GM19372 (cell line): ENCODE results near the gene PITX2.

ENCODE experiments used
- ATAC-seq: cut with Tn5 transposase; IDR thresholded peaks from one replicate; pipeline ENCODE4 v1.9.1; 2021; ENCODE audit warnings: mild to moderate bottlenecking, low read depth, moderate library complexity; ENCODE audit not compliant: unreplicated experiment

Gene PITX2

GRCh38 chr4:110636680-110637407, 14.0 kb upstream of the PITX2 start:
- no peak for ATAC-seq

GRCh38 chr4:110636171-110636679, 13.3 kb upstream of the PITX2 start:
- no peak for ATAC-seq

DNA sequence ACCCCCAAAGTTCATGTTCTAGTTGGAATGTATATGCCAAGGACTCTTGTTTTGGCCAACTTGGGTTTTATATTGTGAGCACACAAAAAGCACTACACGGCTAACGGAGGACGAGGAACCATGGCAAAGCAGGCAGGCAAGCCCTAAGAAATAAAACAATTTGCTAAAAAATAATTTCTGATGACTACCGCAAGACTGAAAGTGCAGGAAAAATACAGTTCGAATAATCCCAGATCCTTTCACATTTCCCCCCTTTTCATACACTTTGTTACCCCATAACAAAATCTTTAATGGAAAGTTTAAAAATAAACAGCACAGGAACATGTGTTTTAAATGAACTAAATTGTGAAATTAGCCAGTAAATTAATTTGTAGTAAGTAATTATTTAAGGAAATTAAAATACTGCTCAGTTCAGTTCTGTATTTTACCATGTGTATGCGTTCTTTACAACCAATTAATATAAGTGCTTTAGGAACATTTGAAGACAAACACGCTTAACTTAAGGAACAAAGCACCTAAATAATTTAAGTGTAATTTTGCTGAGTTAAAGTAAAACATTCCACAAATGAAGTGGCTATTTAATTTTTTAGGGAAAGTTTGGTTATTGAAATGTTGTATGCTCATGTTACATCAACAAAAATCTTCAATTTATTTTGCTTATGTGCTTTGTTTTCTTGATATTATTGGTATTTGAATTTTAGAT, 12.4 kb upstream of the PITX2 start:
- ATAC-seq, result no peak

DNA sequence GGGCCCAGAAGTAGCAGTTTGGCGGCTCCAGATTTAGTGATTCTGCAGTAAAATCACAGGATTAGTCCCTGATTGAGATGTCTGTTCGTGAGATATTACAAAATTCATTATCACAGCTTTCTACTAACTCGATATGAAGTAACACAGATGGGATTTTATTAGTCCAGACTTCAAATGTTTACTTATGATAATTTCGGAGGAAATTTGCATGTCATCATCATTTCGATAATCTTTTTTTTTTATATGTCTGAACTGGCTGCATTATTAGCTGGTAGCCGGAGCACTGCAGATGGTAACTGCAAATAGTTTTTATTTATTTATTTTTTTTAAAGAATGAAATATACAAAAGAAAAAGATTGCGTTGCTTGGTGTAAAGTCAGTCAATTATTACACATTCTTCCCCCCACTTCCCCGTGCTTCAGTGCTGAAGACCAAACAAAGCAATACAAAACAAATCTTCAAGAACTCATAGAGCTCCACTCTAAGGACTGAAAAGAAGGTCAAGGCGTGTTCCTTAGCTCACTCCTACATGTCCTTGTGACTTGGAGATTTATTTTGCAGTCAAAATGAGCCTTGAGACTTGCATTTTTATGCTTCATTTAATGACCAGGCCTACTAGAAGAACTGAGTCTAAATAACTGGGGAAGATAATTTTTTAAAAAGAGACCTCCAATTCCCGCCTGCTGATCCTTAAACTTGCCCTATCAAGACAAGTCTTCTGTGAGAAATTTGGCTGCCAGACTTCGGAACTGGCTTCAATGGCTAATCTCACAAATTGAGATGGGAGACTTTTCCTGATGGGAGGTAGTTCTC, 11.7 kb upstream of the PITX2 start:
- ATAC-seq, result no peak

- ATAC-seq, result no peak
These were observed 10.8 kb upstream of the PITX2 start for GRCh38 chr4:110633358-110634341.

GRCh38 chr4:110632506-110633357, 9.9 kb upstream of the PITX2 start:
- no peak for ATAC-seq

DNA sequence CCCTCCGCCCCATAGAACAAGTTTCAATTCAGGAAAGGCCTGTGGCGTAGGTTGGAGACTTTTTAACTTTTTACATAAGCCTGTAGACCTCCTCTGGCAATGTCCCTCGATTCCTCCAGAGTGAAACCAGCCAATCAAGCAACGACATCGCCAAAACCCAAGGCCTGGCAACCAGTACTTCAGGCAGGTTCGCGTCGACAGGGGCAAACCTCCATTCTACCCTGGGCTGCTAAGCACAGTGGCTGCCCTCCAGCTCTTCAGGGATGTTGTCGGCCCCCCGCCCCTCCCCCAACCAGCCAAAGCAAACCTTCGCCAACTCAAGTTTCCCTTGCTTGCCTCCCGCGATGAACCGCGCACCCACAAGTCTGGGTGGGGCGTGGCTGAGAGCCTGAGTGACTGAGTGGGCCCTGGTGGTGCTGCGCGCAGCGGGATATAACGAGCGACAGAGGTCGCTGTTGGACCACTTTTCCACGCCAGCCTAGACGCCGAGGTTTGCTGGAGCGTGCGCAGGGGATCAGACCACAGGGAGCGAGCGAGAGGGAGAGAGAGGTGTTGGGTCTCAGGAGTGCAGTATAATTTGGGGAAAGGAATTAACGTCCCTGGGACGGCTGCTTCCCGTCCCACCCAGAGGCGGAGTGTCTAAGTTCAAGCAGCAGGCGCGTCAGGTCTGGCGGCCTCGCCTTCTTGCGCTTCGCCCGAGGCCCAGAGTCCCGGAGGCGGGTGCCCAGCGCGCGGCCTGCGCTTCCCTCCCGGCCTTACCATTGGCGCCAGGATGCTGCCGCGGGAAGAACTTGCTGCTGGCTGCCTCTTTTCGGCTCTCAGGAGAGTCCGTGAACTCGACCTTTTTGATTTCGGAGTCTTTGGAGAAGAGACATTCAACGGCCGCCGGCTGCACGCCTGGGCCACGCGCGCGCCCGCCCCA, 9.0 kb upstream of the PITX2 start:
- peak; percentile 97 for ATAC-seq

- ATAC-seq, result no peak
These were observed 8.0 kb upstream of the PITX2 start for GRCh38 chr4:110630688-110631402.

- ATAC-seq, result no peak
These were observed 7.2 kb upstream of the PITX2 start for GRCh38 chr4:110629780-110630687.

DNA sequence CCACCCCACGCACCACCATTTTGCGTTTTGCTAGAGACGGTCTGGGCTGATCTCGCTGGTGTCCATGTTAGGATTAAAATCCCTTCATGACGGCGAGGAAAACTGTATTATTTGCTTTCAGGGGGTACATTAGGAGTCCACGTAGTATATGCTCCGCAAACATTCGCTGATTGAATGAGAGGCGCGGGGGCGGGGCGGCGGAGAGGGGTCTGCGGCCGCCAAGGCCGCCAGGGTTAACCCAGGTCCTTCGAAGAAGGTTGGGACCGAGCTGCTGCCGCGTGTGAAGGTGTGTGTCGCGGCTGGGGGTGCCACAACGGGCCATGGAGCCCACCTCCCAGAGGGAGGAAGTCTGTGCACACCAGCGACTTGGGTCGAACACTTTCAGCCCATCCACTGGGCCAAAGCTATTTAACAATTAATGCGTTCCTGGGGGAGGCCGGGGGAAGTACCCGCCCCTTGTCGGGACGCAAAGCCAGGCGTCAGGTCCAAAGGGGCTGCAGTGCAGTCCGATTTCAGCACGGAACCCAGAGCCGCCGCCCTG, 6.4 kb upstream of the PITX2 start:
- ATAC-seq, result no peak

- ATAC-seq, result no peak
These were observed 5.9 kb upstream of the PITX2 start for GRCh38 chr4:110628663-110629213.

- no peak for ATAC-seq
These were observed 5.2 kb upstream of the PITX2 start for GRCh38 chr4:110627977-110628662.

DNA sequence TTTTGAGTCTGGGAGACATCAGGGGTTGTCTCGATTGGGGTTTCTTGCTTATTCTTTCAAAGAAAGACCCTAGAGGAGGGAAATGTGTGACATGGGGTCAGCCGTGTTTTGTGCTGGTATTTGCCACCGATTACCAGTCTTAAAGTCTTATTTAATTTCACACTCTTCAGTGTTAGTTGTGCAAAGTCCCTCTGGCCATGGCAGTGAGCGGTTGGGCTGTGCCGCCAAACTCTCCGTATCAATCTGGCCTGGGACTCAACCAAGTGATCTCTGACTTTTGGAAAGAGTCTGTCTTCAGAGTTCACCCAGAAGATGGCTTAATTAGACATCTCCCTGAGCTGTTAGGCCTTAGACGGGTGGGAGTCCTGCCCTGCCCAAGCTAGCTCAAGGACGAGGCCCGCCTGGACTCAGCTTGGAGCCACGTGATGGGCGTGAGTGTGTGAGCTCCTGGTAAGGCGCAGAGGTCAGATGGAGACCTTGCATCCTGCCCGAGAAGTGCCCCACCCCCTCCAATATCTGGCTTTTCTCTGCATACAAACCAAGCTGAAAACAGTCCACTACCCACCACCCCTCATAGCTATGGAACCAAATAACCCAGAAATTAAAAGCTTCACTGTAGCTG, 3.8 kb upstream of the PITX2 start:
- ATAC-seq, result no peak

DNA sequence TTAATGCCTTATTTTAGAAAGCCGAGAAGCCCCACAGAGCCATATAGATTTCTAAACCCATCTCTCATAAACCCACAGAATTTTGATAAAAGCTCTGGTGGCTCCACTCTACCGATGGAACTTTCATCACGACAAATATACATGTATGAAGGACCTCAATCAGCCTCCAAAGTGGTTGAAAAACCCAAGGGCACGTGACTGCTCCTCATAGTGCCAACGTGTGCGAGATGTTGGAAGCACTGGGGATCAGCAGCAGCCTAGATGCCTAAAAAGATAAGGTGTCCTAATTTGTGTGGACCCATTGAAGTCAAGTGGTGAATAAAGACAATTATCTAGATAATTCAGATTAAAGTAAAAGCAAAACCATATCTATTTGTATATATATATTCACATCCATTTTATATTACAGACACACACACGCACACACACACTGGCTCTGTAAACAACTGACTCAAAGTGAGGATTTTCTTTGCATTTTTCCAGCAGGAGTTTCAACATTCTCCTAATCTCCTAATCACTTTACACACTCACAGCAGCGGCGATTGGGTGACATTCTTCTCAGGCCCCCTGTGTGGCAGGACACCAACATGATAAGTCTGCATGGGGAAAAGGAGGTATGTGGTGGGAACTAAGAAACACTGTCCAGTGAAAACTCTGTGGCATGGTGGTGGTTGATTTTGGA, 2.8 kb upstream of the PITX2 start:
- no peak for ATAC-seq
